NCI-H1048 (cell line): ENCODE measurements around the gene LGI1.

Source experiments
- DNase-seq: peaks from one replicate; lab custom pipeline; 2025; lab: John Stamatoyannopoulos, UW

The LGI1 gene

GRCh38 chr10:93755443-93756116, 2.2 kb upstream of the LGI1 start:
- no peak for DNase-seq

DNA sequence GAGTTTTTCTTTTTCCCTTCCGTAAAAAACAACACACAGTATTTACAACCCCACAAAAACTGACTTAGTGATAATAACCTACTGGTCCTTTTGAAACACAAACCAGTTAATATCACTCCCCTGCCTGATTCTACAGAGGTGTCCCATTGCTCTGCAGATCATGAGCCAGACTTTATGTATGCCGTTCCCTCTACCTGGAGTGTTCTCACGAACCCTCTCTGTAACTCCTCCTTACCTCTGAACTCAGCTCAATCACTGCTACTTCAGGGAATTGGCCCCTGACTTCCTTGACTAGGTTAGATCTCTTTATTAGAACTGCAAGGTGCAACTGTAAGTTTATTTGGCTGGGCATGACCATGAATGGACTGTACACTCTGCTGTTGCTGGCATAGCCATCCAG, 1.6 kb upstream of the LGI1 start:
- no peak for DNase-seq

- no peak for DNase-seq
Observed at GRCh38 chr10:93757136-93757535, 600 bp upstream of the LGI1 start.

- no peak for DNase-seq
Observed at GRCh38 chr10:93758508-93758885, 761 bp downstream of the LGI1 start.

- no peak for DNase-seq
Observed at GRCh38 chr10:93758891-93759410, 1.2 kb downstream of the LGI1 start.

DNA sequence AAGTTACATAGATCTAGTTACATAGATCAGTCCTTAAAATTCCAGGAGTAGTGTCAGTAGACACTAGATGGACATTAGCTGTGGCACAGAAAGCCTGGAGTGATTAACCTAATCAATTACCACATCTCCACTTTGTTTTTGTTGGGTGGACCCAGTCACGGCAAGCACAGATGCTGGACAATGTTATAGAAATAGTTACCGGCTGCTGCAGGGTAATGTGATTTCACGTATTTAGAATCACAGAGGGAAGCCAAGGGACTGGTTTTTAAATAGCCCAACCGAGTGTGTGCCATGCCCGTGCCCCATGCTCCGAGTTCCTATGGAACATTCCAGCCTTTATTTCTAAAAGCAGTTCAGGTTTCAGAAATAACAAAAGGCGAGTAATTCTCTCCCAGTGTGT, 2.8 kb downstream of the LGI1 start:
- no peak for DNase-seq

GRCh38 chr10:93762979-93763391, 5.2 kb downstream of the LGI1 start:
- DNase-seq = no peak

DNA sequence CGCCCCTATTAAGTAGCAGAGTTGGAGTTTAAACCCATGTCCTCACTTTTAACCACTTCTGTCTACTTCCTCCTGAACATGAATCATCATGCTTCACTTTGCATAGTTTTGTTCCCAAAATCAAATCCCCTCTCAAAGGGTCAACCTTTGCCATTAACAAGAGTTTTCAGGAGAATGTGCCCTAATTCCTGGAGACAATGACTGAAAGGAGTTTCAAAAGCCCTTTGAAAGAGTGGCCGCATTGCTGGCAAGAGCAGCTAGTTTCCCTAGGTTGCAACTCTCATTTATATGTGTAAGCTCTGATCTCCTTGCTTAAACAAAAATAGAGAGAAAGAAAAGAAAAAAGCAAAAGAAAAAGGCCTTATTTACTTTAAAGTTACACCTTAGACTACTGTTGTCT, 9.2 kb downstream of the LGI1 start:
- DNase-seq = no peak

- no peak for DNase-seq
Observed at GRCh38 chr10:93767724-93768399, 10.1 kb downstream of the LGI1 start.

- DNase-seq = no peak
Observed at GRCh38 chr10:93768892-93769291, 11.2 kb downstream of the LGI1 start.

- no peak for DNase-seq
Observed at GRCh38 chr10:93771354-93771753, 13.6 kb downstream of the LGI1 start.

- no peak for DNase-seq
Observed at GRCh38 chr10:93773120-93773519, 15.4 kb downstream of the LGI1 start.

- no peak for DNase-seq
Observed at GRCh38 chr10:93773705-93774104, 16.0 kb downstream of the LGI1 start.

- no peak for DNase-seq
Observed at GRCh38 chr10:93775356-93775755, 17.6 kb downstream of the LGI1 start.

- DNase-seq = no peak
Observed at GRCh38 chr10:93777092-93777491, 19.4 kb downstream of the LGI1 start.

GRCh38 chr10:93784059-93784458, 26.3 kb downstream of the LGI1 start:
- DNase-seq = no peak

DNA sequence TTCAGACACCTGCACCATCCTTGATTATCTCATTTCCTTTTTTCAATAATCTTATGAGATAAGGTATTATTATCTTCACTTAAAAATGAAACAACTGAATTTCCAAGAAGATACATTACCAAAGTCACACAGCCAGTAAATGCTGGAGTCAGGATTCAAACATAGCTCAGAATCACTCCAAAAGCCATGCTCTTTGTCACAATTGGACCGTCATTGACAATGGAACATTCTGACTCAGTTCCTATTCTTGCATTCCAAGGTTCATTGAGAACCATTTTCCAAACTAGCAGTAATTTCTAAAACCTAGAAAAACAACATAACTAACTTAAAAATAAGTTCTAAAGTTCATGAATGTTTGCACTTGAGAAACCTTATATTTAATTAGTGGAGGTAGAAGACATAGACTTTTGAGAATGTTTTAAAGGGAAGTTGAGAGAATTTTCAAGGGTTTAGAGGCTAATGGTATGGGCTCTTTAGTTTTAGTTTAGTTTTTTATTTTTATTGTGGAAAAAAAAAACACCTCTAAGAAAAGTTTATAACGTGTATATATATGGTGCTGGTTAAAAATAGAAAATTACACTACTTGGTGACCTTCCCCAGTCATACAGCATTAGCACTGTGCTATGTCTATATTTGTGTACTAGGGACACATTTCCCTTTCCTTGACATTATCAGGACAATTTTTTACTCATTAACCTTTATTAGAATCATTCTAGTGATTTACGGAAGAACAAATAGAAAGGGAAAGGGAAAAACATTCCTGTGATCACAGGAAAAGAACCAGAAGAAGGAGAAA, 30.9 kb downstream of the LGI1 start:
- no peak for DNase-seq

- DNase-seq = peak; percentile 10
Observed at GRCh38 chr10:93790439-93790838, 32.7 kb downstream of the LGI1 start.

GRCh38 chr10:93796167-93796566, 38.4 kb downstream of the LGI1 start:
- no peak for DNase-seq

DNA sequence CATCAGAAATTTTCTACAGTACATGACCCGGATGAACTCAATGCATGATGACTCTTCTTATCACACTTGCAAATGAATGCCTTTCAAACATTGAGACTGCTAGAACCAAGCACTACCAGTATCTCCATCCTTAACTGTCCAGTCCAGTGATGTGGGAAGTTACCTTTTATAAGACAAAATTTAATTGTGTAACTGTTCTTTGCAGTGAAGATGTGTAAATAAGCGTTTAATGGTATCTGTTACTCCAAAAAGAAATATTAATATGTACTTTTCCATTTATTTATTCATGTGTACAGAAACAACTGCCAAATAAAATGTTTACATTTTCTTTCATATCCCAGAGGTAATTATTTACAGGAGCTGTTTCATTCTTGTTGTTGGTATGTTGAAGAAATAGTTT, 40.1 kb downstream of the LGI1 start:
- no peak for DNase-seq

- no peak for DNase-seq
Observed at GRCh38 chr10:93799155-93799708, 41.5 kb downstream of the LGI1 start.

- DNase-seq = no peak
Observed at GRCh38 chr10:93804200-93804599, 46.5 kb downstream of the LGI1 start.

- DNase-seq = no peak
Observed at GRCh38 chr10:93806903-93807302, 49.2 kb downstream of the LGI1 start.
